HCT116 (cell line): ENCODE data around the gene SEC61A1. TPM values are rescaled to one million over a fixed set of nuclear protein-coding genes. Genes with fewer than 3 reads are reported as not detected.

Source experiments
- ATAC-seq: fragments of 200-7000 bp; cut with Tn5 transposase; 2 replicates; pipeline ENCODE4 v1.9.1; 2020; ENCODE audit warnings: mild to moderate bottlenecking, moderate library complexity
- BruUV-seq: library from RNA; stranded (reverse); fragments of 400-500 nt; replicated peaks from 2 replicates; lab custom pipeline; 2021; lab: Mats Ljungman, UMichigan
- CTCF ChIA-PET: fragments of 300-600 bp; sonication (Branson Sonifier 250); formaldehyde crosslinking; loops from one replicate; lab custom pipeline; 2021; ENCODE audit warnings: antibody characterized with exemption; lab: Charles Lee
- POLR2A ChIA-PET: fragments of 300-600, 350-600 bp; sonication (Branson Sonifier 250); formaldehyde crosslinking; loops from one replicate; lab custom pipeline; 2021; ENCODE audit warnings: antibody characterized with exemption; lab: Charles Lee
- RAD21 ChIA-PET, 2 experiments: fragments of 300-600 bp; sonication (Branson Sonifier 250); formaldehyde crosslinking; loops; one replicate each; lab custom pipeline; 2023; ENCODE audit warnings: low total read pairs in 2 of 2; ENCODE audit not compliant: uncharacterized antibody in 2 of 2, unreplicated experiment in 2 of 2, low non-redundant PET in 1 of 2; lab: Charles Lee
- DNase-seq: peaks from one replicate; pipeline ENCODE4 v3.0.0-alpha.2; 2010; ENCODE audit warnings: low read depth, low spot score
- H2AFZ ChIP-seq: fragments of 200-600 bp; shearing (Covaris generic), sonication (generic); 2 replicates; pipeline ENCODE4 v1.6.1; 2017; ENCODE audit warnings: low read depth, mixed run types, mixed read lengths, antibody characterized with exemption, low read length; ENCODE audit not compliant: poor library complexity, severe bottlenecking
- H3K27ac ChIP-seq: 2 replicates; pipeline ENCODE4 v1.5.1; 2012; ENCODE audit warnings: low read depth, low read length
- H3K27me3 ChIP-seq: fragments of 200-600 bp; sonication (generic); 2 replicates; pipeline ENCODE4 v1.6.1; 2016; ENCODE audit warnings: mixed run types, low read length, mixed read lengths; ENCODE audit not compliant: insufficient read depth
- H3K36me3 ChIP-seq, 2 experiments: fragments of 200-500 bp in 1 of 2; fragments of 200-600 bp in 1 of 2; sonication (Bioruptor generic) in 1 of 2; sonication (generic) in 1 of 2; 2 replicates each; pipeline versions ENCODE4 v1.5.1 to v1.6.1; 2014 to 2016; ENCODE audit warnings: low read length in 2 of 2, inconsistent platforms in 1 of 2, mixed read lengths in 1 of 2, mixed run types in 1 of 2; ENCODE audit not compliant: insufficient read depth in 2 of 2, control insufficient read depth in 1 of 2
- H3K4me1 ChIP-seq, 2 experiments: fragments of 200-600 bp in 1 of 2; sonication (generic) in 1 of 2; 2 replicates each; pipeline versions ENCODE4 v1.5.1 to v1.6.1; 2012 to 2017; ENCODE audit warnings: low read length in 2 of 2, inconsistent platforms in 1 of 2, mild to moderate bottlenecking in 1 of 2, mixed read lengths in 1 of 2, mixed run types in 1 of 2, moderate library complexity in 1 of 2; ENCODE audit not compliant: insufficient read depth in 2 of 2, control insufficient read depth in 1 of 2
- H3K4me2 ChIP-seq: fragments of 200-600 bp; sonication (generic); 2 replicates; pipeline ENCODE4 v1.6.1; 2017; ENCODE audit warnings: mixed run types, low read length, mixed read lengths
- H3K4me3 ChIP-seq, 2 experiments: fragments of 200-600 bp in 1 of 2; sonication (generic) in 1 of 2; replicated peaks in 1 of 2; 2 replicates each; pipeline ENCODE4 v1.5.1; 2011 to 2016; ENCODE audit warnings: low read length in 2 of 2, control low read depth in 1 of 2, low read depth in 1 of 2, mild to moderate bottlenecking in 1 of 2, mixed read lengths in 1 of 2, mixed run types in 1 of 2
- H3K79me2 ChIP-seq: fragments of 200-600 bp; sonication (generic); 2 replicates; pipeline ENCODE4 v1.6.1; 2017; ENCODE audit warnings: mild to moderate bottlenecking, mixed run types, low read length, moderate library complexity, mixed read lengths; ENCODE audit not compliant: insufficient read depth
- H3K9ac ChIP-seq: fragments of 200-600 bp; sonication (generic); 2 replicates; pipeline ENCODE4 v1.6.1; 2016; ENCODE audit warnings: low read length, mixed read lengths
- H3K9me2 ChIP-seq: fragments of 200-600 bp; sonication (generic), shearing (Covaris generic); 2 replicates; pipeline ENCODE4 v1.6.1; 2017; ENCODE audit warnings: mixed run types, mild to moderate bottlenecking, moderate library complexity; ENCODE audit not compliant: insufficient read depth
- H3K9me3 ChIP-seq, 2 experiments: fragments of 200-500 bp in 1 of 2; fragments of 200-600 bp in 1 of 2; sonication (Bioruptor generic) in 1 of 2; sonication (generic) in 1 of 2; 2 replicates each; pipeline ENCODE4 v1.6.1; 2014 to 2017; ENCODE audit warnings: low read length in 2 of 2, mixed read lengths in 2 of 2, inconsistent platforms in 1 of 2, low read depth in 1 of 2, mild to moderate bottlenecking in 1 of 2, mixed run types in 1 of 2, moderate library complexity in 1 of 2; ENCODE audit not compliant: control insufficient read depth in 1 of 2, insufficient read depth in 1 of 2
- H4K20me1 ChIP-seq: fragments of 200-600 bp; sonication (generic), shearing (Covaris generic); 2 replicates; pipeline ENCODE4 v1.6.1; 2017; ENCODE audit warnings: mixed run types, mild to moderate bottlenecking, moderate library complexity; ENCODE audit not compliant: insufficient read depth
- EZH2 ChIP-seq: fragments of 200-600 bp; sonication (generic); IDR thresholded peaks from 2 replicates; pipeline ENCODE4 v1.6.1; 2017; ENCODE audit warnings: antibody characterized with exemption, mixed run types
- JUND ChIP-seq: IDR thresholded peaks from 2 replicates; pipeline ENCODE4 v1.6.1; 2012
- REST ChIP-seq: IDR thresholded peaks from 2 replicates; pipeline ENCODE4 v1.6.1; 2012; ENCODE audit warnings: low read depth
- SIN3A ChIP-seq: IDR thresholded peaks from 2 replicates; pipeline ENCODE4 v1.6.1; 2012; ENCODE audit warnings: low read depth
- TCF7L2 ChIP-seq: IDR thresholded peaks from 2 replicates; pipeline ENCODE4 v1.7.0; 2011; ENCODE audit warnings: borderline replicate concordance, inconsistent platforms; ENCODE audit not compliant: insufficient read depth, insufficient read length; ENCODE audit errors: extremely low read depth
- ZFX ChIP-seq: fragments of 450-650 bp; IDR thresholded peaks from 2 replicates; pipeline ENCODE4 v1.6.1; 2017
- intact Hi-C: fragments of 100-400 bp; cut with micrococcal nuclease; formaldehyde crosslinking; loops from 2 replicates; pipeline ENCODE4 v1.10.0; 2022
- total RNA-seq: library from RNA; stranded (reverse); gene quantifications from one replicate; pipeline ENCODE4 v1.2.1, GENCODE V29; 2021; ENCODE audit not compliant: unreplicated experiment
- TF ChIP-seq, protein P1 (sequence below): IDR thresholded peaks from 2 replicates; pipeline ENCODE4 v1.6.1; 2012

Gene SEC61A1
- total RNA-seq, 1 experiment from 2014 or later = 176 TPM

DNA sequence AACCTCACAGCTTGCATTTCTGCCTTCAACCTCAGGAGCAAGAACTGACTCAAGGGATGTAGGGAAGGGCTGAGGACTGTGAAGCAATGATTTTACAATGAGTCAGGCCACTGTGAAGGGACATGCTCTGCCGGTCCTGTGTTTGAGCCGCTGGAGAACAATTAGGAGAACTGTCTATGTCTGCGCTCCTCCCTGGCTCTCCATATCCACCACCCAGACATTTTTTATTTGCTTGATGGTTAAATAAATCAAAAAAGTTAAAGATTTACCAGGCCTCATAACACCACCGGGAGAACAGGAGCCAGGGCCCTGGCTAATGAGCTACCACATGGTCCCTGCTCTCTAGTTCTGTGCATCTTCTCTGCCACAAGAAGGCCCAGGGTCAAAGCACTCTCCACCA lies 29.6 kb downstream of the SEC61A1 start:
- ChIA-PET RAD21 (no interaction called here), CTCF (no interaction called here), POLR2A (no interaction called here)
- DNase-seq (no peak), ATAC-seq (no peak)
- Histone ChIP-seq H4K20me1 (no peaks in the 10 kb centered on the region), H3K4me2 (no peak overlapping the region), H3K4me3 (no peak overlapping the region), H3K9me2 (no peaks in the 10 kb centered on the region), H3K9ac (no peak overlapping the region), H3K27me3 (no peaks in the 10 kb centered on the region), H3K36me3 (peaks cover 20 to 62% of the 10 kb centered on the region in 2 experiments), H3K79me2 (peaks cover 13% of the 10 kb centered on the region; the same call in 1 of the 2 replicates), H3K4me1 (peaks cover 0 to 12% of the 10 kb centered on the region in 2 experiments; a peak in 3 of 4 replicates), H3K27ac (no peak overlapping the region), H2AFZ (no peak overlapping the region), H3K9me3 (no peaks in the 10 kb centered on the region)
- no TSS peak for BruUV-seq
- TF ChIP-seq SIN3A (no peak), JUND (no peak), REST (no peak), EZH2 (no peak), ZFX (no peak), TCF7L2 (no peak)
- TF ChIP-seq, protein P1, sequence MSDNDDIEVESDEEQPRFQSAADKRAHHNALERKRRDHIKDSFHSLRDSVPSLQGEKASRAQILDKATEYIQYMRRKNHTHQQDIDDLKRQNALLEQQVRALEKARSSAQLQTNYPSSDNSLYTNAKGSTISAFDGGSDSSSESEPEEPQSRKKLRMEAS = no peak
- intact Hi-C loops = no loop called here
